ENCODE results near the gene PTPN4. TPM values are rescaled to one million over a fixed set of nuclear protein-coding genes. Genes with fewer than 3 reads are reported as not detected.

PTPN4 gene
- total and polyA plus RNA-seq, 2 of the 13 experiments (the other 11 are each of a cell fraction or from before 2014, with no cell fraction given), result 20.3 to 34.6 TPM

DNA sequence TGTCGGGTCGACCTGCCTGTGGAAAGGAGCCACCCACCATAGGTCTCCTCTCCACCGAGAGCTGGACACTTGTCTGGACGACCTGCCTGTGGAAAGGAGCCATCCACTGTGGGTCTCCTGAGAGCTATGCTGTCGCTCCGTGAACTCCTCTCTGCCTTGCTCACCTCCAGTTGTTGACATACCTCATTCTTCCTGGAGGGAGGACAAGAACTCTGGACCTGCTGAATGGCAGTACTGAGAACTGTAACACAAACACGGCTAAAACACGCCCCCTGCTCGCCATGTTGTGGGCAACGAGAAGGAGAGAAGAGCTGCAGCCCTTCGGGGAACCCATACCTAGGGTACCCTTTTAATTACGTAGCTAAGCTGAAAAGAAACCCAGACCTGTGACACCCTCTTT, 77.6 kb downstream of the PTPN4 start (continued):
- TF ChIP-seq, protein P1, sequence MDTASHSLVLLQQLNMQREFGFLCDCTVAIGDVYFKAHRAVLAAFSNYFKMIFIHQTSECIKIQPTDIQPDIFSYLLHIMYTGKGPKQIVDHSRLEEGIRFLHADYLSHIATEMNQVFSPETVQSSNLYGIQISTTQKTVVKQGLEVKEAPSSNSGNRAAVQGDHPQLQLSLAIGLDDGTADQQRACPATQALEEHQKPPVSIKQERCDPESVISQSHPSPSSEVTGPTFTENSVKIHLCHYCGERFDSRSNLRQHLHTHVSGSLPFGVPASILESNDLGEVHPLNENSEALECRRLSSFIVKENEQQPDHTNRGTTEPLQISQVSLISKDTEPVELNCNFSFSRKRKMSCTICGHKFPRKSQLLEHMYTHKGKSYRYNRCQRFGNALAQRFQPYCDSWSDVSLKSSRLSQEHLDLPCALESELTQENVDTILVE (CRISPR knock-in tag; IDR thresholded peaks at IDR 0.05), result no peak
- TF ChIP-seq, protein P2, sequence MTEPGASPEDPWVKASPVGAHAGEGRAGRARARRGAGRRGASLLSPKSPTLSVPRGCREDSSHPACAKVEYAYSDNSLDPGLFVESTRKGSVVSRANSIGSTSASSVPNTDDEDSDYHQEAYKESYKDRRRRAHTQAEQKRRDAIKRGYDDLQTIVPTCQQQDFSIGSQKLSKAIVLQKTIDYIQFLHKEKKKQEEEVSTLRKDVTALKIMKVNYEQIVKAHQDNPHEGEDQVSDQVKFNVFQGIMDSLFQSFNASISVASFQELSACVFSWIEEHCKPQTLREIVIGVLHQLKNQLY (CRISPR knock-in tag; IDR thresholded peaks at IDR 0.05), result no peak
- TF ChIP-seq MBD4 (IDR thresholded peaks at IDR 0.05; ENCODE audit: borderline replicate concordance, low read length) (no peak), TBX2 (CRISPR knock-in tag; IDR thresholded peaks at IDR 0.05; ENCODE audit: borderline replicate concordance) (no peak), PTBP1 (IDR thresholded peaks at IDR 0.05; ENCODE audit: low read depth, low read length, poor library complexity, severe bottlenecking) (no peak), ZSCAN31 (CRISPR knock-in tag; IDR thresholded peaks at IDR 0.05; ENCODE audit: low read depth) (no peak), THYN1 (CRISPR knock-in tag; IDR thresholded peaks at IDR 0.05; ENCODE audit: borderline replicate concordance, low read depth) (no peak), SRY (CRISPR knock-in tag; IDR thresholded peaks at IDR 0.05) (no peak), ZNF879 (CRISPR knock-in tag; IDR thresholded peaks at IDR 0.05) (no peak), ZFP62 (CRISPR knock-in tag; IDR thresholded peaks at IDR 0.05) (no peak), ZNF644 (CRISPR knock-in tag; IDR thresholded peaks at IDR 0.05; ENCODE audit: low read depth) (peak; percentile 51; the same call in 1 of the 2 replicates), RAD21 (CRISPR knock-in tag; IDR thresholded peaks at IDR 0.05) (0 out of 2 replicates have a peak, but pooled peaks have one; percentile 14), EP300 (IDR thresholded peaks at IDR 0.05; ENCODE audit: low read depth in 2 of 2, low read length in 2 of 2) (peak in 1 of 2 experiments; percentile 45; a peak in 1 of 4 replicates), EP300 (CRISPR knock-in tag; IDR thresholded peaks at IDR 0.05; ENCODE audit: borderline replicate concordance) (no peak), KDM3A (CRISPR knock-in tag; IDR thresholded peaks at IDR 0.05; ENCODE audit: low read depth) (no peak), ZNF44 (CRISPR knock-in tag; IDR thresholded peaks at IDR 0.05) (no peak), ZNF598 (CRISPR knock-in tag; IDR thresholded peaks at IDR 0.05; ENCODE audit: borderline replicate concordance) (no peak), STAG1 (CRISPR knock-in tag; IDR thresholded peaks at IDR 0.05) (0 out of 2 replicates have a peak, but pooled peaks have one; percentile 4), ZFP1 (CRISPR knock-in tag; IDR thresholded peaks at IDR 0.05) (no peak)
- TF ChIP-seq, protein P3, sequence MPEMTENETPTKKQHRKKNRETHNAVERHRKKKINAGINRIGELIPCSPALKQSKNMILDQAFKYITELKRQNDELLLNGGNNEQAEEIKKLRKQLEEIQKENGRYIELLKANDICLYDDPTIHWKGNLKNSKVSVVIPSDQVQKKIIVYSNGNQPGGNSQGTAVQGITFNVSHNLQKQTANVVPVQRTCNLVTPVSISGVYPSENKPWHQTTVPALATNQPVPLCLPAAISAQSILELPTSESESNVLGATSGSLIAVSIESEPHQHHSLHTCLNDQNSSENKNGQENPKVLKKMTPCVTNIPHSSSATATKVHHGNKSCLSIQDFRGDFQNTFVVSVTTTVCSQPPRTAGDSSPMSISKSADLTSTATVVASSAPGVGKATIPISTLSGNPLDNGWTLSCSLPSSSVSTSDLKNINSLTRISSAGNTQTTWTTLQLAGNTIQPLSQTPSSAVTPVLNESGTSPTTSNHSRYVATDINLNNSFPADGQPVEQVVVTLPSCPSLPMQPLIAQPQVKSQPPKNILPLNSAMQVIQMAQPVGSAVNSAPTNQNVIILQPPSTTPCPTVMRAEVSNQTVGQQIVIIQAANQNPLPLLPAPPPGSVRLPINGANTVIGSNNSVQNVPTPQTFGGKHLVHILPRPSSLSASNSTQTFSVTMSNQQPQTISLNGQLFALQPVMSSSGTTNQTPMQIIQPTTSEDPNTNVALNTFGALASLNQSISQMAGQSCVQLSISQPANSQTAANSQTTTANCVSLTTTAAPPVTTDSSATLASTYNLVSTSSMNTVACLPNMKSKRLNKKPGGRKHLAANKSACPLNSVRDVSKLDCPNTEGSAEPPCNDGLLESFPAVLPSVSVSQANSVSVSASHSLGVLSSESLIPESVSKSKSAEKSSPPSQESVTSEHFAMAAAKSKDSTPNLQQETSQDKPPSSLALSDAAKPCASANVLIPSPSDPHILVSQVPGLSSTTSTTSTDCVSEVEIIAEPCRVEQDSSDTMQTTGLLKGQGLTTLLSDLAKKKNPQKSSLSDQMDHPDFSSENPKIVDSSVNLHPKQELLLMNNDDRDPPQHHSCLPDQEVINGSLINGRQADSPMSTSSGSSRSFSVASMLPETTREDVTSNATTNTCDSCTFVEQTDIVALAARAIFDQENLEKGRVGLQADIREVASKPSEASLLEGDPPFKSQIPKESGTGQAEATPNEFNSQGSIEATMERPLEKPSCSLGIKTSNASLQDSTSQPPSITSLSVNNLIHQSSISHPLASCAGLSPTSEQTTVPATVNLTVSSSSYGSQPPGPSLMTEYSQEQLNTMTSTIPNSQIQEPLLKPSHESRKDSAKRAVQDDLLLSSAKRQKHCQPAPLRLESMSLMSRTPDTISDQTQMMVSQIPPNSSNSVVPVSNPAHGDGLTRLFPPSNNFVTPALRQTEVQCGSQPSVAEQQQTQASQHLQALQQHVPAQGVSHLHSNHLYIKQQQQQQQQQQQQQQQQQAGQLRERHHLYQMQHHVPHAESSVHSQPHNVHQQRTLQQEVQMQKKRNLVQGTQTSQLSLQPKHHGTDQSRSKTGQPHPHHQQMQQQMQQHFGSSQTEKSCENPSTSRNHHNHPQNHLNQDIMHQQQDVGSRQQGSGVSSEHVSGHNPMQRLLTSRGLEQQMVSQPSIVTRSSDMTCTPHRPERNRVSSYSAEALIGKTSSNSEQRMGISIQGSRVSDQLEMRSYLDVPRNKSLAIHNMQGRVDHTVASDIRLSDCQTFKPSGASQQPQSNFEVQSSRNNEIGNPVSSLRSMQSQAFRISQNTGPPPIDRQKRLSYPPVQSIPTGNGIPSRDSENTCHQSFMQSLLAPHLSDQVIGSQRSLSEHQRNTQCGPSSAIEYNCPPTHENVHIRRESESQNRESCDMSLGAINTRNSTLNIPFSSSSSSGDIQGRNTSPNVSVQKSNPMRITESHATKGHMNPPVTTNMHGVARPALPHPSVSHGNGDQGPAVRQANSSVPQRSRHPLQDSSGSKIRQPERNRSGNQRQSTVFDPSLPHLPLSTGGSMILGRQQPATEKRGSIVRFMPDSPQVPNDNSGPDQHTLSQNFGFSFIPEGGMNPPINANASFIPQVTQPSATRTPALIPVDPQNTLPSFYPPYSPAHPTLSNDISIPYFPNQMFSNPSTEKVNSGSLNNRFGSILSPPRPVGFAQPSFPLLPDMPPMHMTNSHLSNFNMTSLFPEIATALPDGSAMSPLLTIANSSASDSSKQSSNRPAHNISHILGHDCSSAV (CRISPR knock-in tag; IDR thresholded peaks at IDR 0.05; ENCODE audit: borderline replicate concordance), result no peak
- TF ChIP-seq, protein P4, sequence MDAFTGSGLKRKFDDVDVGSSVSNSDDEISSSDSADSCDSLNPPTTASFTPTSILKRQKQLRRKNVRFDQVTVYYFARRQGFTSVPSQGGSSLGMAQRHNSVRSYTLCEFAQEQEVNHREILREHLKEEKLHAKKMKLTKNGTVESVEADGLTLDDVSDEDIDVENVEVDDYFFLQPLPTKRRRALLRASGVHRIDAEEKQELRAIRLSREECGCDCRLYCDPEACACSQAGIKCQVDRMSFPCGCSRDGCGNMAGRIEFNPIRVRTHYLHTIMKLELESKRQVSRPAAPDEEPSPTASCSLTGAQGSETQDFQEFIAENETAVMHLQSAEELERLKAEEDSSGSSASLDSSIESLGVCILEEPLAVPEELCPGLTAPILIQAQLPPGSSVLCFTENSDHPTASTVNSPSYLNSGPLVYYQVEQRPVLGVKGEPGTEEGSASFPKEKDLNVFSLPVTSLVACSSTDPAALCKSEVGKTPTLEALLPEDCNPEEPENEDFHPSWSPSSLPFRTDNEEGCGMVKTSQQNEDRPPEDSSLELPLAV (CRISPR knock-in tag; conservative IDR thresholded peaks at IDR 0.05; ENCODE audit: low read depth), result no peak

Data from HepG2 (cell line).